Muscle layer of colon (tissue), 2 donors: ENCODE measurements around the gene VRK1.

Experiments
- H3K27ac ChIP-seq: one replicate; pipeline ENCODE4 v1.7.0; 2013; ENCODE audit warnings: low read depth, mild to moderate bottlenecking, low read length, moderate library complexity
- H3K27me3 ChIP-seq, 2 donors: one replicate each; pipeline ENCODE4 v1.7.0; 2013; ENCODE audit warnings: low read length in 2 of 2, mild to moderate bottlenecking in 2 of 2; ENCODE audit not compliant: insufficient read depth in 2 of 2, control insufficient read depth in 1 of 2
- H3K36me3 ChIP-seq: one replicate; pipeline ENCODE4 v1.7.0; 2013; ENCODE audit warnings: mild to moderate bottlenecking, low read length; ENCODE audit not compliant: insufficient read depth
- H3K4me1 ChIP-seq: one replicate; pipeline ENCODE4 v1.7.0; 2013; ENCODE audit warnings: mild to moderate bottlenecking, low read length; ENCODE audit not compliant: insufficient read depth
- H3K4me3 ChIP-seq, 2 donors: one replicate each; pipeline ENCODE4 v1.7.0; 2013; ENCODE audit warnings: low read length in 2 of 2, low read depth in 1 of 2, mild to moderate bottlenecking in 1 of 2, moderate library complexity in 1 of 2
- H3K9ac ChIP-seq: one replicate; pipeline ENCODE4 v1.7.0; 2013; ENCODE audit warnings: low read length
- H3K9me3 ChIP-seq: one replicate; pipeline ENCODE4 v1.7.0; 2013; ENCODE audit warnings: mild to moderate bottlenecking, low read length
- donor health status: abdominal sarcoma.
- donor health status: Adenocarcinoma of cecum.

Gene VRK1

DNA sequence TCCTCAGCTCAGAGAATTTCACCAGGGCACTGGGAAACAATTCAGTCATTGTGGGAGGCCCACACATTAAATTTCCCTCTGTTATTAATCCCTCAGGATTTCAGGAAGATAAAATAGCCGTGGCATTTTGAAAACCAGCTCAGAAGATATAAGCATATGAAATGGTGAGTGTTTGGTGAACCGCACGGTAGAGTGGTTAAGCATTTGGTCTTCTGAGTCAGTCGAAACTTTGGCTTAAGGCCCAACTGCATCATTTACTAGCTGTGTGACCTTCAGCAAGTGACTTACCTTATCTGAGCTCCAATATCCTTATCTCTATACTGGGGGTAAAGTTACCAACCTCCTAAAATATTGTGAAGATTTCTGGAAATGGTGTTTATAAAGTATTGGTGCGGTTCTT, 5.2 kb upstream of the VRK1 start:
- Histone ChIP-seq H3K4me1 (no peaks in the 10 kb centered on the region), H3K9me3 (no peaks in the 10 kb centered on the region), H3K4me3 (no peak overlapping the region), H3K27me3 (no peaks in the 10 kb centered on the region), H3K27ac (no peak overlapping the region), H3K36me3 (no peaks in the 10 kb centered on the region), H3K9ac (no peak overlapping the region)

DNA sequence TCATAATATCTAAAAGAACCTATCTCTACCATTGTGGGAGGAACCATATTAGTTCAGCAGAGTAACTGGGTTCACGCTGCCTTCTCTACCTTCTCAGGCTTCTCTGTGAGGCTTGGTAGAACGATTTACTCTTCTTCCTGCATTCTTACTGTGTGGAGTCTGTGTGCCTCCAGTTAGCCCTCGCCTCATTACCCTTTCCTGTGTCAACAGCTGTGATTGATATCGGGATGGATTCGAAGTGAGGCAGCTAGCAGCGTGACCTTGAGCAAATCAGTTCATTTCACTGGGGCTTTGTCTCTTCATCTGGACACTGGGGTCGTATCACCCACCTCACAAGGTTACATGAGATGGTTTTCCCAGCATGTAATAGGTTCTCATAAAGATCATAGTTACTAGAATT, 4.6 kb upstream of the VRK1 start:
- Histone ChIP-seq H3K36me3 (no peaks in the 10 kb centered on the region), H3K27me3 (no peaks in the 10 kb centered on the region), H3K9ac (no peak overlapping the region), H3K4me1 (no peaks in the 10 kb centered on the region), H3K9me3 (no peaks in the 10 kb centered on the region), H3K4me3 (no peak overlapping the region), H3K27ac (no peak overlapping the region)

DNA sequence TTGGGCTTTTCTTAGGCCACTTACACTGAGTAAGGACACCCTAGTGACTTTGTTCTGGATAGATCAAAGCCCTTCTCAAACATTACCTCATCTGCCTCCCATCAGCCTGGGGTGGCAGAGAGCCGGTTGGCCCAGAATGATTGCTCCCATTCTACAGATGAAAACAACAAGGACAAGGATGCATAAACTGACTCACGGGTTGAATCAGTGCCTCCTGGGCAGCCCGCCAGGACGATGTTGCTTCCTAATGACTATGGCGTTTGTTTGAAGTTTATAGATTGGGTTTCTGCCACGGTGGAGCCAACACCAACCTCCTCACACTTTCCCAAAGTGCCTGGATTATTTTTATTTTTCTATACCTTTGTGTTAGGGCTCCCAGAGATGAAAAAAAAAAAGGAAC, 3.6 kb upstream of the VRK1 start:
- H3K9ac ChIP-seq: no peak overlapping the region
- no peak overlapping the region for H3K27ac ChIP-seq
- no peaks in the 10 kb centered on the region for H3K36me3 ChIP-seq
- H3K4me3 ChIP-seq: no peak overlapping the region
- H3K4me1 ChIP-seq: peaks cover 9% of the 10 kb centered on the region
- H3K27me3 ChIP-seq: no peaks in the 10 kb centered on the region
- no peaks in the 10 kb centered on the region for H3K9me3 ChIP-seq

DNA sequence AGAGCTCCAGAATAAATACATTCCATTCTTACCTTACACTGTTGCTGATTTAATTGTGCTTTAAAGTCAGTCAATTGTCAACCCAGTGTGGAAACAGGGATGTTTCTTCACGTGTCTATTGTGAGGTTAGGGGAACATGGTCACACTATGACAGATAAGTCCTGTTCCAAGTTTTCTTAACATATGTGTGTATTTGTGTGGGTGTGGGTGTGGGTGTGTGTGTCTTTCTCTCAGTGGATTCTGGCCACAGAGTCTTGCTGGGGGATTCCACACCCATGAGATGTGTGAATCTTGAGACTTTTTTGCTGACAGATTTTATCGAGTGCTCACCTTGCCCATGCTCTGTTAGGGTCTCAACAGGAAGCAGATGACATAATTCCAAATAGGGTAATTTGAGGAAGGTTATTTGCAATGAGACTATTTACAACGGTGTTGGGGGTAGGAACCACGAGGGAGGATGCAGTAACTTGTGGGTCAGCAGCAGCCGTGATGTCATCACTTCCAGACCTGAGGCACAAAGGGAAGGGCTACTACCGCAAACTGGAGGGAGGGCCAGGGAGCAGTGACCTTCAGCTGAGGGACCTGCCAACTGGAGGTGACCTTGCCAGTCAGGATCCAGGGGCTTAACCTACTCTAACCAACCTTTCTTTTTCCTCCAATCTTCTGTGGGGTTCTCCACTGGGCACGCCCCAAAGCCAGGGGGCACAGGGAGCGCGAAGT, 1.9 kb upstream of the VRK1 start:
- no peaks in the 10 kb centered on the region for H3K9me3 ChIP-seq
- H3K27me3 ChIP-seq: no peaks in the 10 kb centered on the region
- no peak overlapping the region for H3K27ac ChIP-seq
- no peaks in the 10 kb centered on the region for H3K36me3 ChIP-seq
- peaks cover 9% of the 10 kb centered on the region for H3K4me1 ChIP-seq
- no peak overlapping the region for H3K4me3 ChIP-seq
- H3K9ac ChIP-seq: no peak overlapping the region

DNA sequence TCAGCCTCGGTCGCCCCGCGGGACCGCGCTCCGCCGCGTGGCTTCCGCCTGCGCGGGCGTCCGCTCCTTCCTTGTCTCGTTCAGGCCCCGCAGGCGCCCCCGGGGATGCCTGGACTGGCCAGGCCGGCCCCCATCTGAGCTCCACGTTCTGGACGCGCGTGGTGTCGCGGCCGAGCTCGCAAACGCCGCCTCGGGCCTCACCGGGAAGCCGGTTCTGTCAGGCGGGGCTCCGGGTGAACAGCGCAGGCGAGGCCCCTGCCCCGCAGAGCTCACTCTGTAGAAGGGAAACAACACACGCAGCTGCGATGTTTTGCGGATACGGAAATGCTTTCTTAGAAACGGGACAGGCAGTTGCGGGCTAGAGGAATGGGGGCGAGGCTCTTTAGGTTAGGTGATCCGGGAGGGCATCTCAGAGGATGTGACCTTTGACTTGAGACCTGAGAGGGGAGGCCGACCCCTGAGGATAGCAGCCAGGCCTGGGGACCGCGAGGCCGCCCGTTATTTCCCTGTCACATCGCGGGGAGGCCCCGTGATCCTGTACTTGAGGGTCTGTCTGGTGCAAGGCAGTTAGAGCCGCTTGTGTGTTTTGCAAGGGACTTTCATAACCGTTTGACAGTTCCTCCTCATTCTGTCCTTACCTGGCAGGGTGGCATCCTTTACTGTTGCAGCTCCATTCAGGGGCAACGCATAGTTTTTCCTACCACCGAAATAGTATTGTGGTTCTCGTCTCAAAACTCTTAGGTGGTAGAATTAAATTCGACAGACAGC, 584 bp downstream of the VRK1 start:
- peak overlapping the region; percentile 62 to 81 for H3K4me3 ChIP-seq
- H3K4me1 ChIP-seq: peaks cover 9% of the 10 kb centered on the region
- no peaks in the 10 kb centered on the region for H3K27me3 ChIP-seq
- no peak overlapping the region for H3K27ac ChIP-seq
- H3K36me3 ChIP-seq: no peaks in the 10 kb centered on the region
- H3K9me3 ChIP-seq: no peaks in the 10 kb centered on the region
- H3K9ac ChIP-seq: peak overlapping the region; percentile 21

DNA sequence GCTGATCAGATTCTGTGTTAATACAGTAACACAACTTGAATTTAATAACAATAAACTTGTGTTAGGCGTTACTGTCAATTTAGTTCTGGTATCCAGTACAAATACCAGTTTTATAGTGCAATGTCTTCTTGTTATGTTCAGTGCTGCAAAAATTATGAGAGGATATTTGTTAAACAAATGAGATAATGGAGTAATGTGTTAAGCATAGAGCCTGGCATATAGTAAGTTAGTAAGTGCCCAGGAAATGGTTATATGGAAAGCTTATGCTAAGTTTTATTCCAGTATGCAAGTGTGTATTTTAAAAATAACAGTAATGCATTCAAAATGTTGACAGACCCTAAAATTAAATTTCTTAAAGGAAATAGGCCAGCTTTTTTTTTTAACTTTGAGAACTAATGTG, 1.8 kb downstream of the VRK1 start:
- Histone ChIP-seq H3K27me3 (no peaks in the 10 kb centered on the region), H3K36me3 (no peaks in the 10 kb centered on the region), H3K9ac (no peak overlapping the region), H3K4me1 (peaks cover 9% of the 10 kb centered on the region), H3K9me3 (no peaks in the 10 kb centered on the region), H3K4me3 (no peak overlapping the region), H3K27ac (no peak overlapping the region)

DNA sequence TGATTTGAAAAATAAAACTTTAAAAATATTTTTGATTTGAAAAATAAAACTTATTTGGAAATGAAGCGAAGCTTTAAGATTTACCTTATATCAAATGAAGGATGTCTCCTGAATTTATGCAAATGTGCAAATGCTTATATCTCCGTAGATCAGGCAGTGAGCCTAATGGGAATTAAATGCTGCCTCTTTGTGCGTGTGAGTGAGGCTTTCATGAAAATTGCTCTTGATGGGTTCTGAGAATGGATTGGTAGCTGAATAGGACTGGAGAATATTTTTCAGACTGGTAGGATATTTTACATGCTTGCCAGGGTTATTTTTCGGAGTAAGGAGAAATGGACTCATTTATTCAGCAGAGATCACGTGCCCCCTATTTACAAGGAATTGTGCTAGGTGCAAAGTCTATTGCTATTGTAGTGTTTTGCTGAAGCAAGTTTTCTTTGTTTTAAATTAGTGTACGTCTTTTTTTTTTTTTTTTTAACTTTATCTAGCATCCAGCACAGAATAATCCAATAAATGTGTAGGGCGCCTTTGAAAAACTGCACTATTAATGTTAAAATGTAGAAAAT, 2.4 kb downstream of the VRK1 start:
- Histone ChIP-seq H3K4me3 (no peak overlapping the region), H3K4me1 (peaks cover 9% of the 10 kb centered on the region)

DNA sequence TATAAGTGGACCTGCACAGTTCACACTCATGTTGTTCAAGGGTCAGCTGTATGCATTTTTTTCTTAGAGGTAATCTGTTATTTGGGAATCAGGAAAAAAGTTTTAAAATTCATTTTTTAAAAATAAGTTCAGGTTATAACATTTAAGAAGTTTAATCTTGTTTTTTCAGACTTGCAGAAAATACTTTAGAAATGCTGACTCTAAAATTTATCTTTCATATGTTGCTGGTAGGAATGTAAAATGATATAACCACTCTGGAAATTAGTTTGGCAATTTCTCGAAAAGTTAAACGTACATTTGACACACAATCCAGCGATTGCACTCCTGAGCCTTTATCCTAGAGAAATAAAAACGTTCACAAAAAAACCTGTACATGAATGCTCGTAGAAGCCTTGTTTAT, 4.7 kb downstream of the VRK1 start:
- Histone ChIP-seq H3K9ac (no peak overlapping the region), H3K9me3 (no peaks in the 10 kb centered on the region), H3K4me3 (no peak overlapping the region), H3K27me3 (no peaks in the 10 kb centered on the region), H3K27ac (no peak overlapping the region), H3K36me3 (no peaks in the 10 kb centered on the region), H3K4me1 (peaks cover 9% of the 10 kb centered on the region)

More for the DNA sequence above, 2.4 kb downstream of the VRK1 start:
- Histone ChIP-seq H3K9me3 (no peaks in the 10 kb centered on the region), H3K27me3 (no peaks in the 10 kb centered on the region), H3K27ac (no peak overlapping the region), H3K9ac (no peak overlapping the region), H3K36me3 (no peaks in the 10 kb centered on the region)

DNA sequence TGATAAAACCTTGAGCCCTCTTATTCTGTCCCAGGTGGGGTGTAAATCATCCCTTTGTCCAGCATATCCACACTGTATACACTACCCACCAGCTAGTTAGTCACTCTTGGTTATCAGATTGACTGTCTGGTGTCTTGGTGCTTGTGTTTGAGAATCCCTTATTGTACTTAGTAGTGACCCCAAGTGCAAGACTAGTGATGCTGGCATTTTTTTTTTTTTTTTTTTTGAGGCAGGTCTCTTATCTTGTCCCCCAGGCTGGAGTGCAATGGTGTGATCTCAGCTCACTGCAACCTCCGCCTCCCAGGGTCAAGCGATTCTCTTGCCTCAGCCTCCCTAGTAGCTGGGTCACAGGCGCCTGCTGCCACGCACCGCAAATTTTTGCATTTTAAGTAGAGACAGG, 5.8 kb downstream of the VRK1 start:
- H3K4me1 ChIP-seq: peaks cover 6% of the 10 kb centered on the region
- H3K36me3 ChIP-seq: no peaks in the 10 kb centered on the region
- H3K27ac ChIP-seq: no peak overlapping the region
- H3K9me3 ChIP-seq: no peaks in the 10 kb centered on the region
- no peak overlapping the region for H3K9ac ChIP-seq
- no peak overlapping the region for H3K4me3 ChIP-seq
- H3K27me3 ChIP-seq: no peaks in the 10 kb centered on the region

DNA sequence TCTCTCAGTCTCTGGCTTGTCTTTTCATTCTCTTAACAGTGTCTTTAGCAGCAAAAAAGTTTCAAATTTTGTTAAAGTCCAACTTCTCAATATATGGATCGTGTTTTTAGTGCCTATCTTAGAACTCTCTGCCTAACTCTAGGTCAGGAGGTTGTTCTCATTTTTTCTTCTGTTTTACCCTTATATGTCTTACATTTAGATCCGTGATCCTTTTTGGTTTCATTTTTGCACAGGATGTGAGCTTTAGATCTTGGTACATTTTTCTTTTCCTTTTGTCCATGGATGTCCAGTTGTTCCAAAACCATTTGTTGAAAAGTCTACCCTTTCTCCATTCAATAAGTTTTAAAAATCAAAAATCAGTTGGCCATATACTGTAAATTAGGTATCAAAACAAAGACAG, 6.8 kb downstream of the VRK1 start:
- no peak overlapping the region for H3K4me3 ChIP-seq
- H3K9me3 ChIP-seq: no peaks in the 10 kb centered on the region
- no peak overlapping the region for H3K9ac ChIP-seq
- no peaks in the 10 kb centered on the region for H3K4me1 ChIP-seq
- no peaks in the 10 kb centered on the region for H3K36me3 ChIP-seq
- no peaks in the 10 kb centered on the region for H3K27me3 ChIP-seq
- H3K27ac ChIP-seq: no peak overlapping the region

DNA sequence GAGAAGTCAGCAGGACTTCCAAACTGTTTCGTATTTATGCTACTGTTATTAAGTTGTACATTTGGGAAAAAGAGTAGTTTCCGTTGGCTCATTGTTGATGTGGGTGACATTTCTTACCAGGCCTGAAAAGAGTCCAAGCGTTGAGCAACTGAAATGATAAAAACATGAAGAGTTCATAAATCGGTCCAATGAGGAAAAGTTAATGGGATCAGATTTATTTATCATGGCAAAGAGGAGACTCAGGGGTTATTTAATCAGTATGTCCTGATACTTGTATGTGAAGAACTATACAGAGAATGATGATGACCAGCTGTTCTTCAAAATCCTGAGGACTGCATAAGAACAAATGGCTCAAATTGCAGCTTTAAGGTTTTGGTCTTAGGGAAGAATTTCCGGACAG, 7.7 kb downstream of the VRK1 start:
- H3K9ac ChIP-seq: no peak overlapping the region
- no peak overlapping the region for H3K27ac ChIP-seq
- no peaks in the 10 kb centered on the region for H3K36me3 ChIP-seq
- no peaks in the 10 kb centered on the region for H3K9me3 ChIP-seq
- no peaks in the 10 kb centered on the region for H3K4me1 ChIP-seq
- H3K4me3 ChIP-seq: no peak overlapping the region
- no peaks in the 10 kb centered on the region for H3K27me3 ChIP-seq
